ENCODE data around the gene GRWD1.
A peak's percentile ranks its signal among the peaks of the same experiment; 100 is the strongest.

GRWD1 gene

DNA sequence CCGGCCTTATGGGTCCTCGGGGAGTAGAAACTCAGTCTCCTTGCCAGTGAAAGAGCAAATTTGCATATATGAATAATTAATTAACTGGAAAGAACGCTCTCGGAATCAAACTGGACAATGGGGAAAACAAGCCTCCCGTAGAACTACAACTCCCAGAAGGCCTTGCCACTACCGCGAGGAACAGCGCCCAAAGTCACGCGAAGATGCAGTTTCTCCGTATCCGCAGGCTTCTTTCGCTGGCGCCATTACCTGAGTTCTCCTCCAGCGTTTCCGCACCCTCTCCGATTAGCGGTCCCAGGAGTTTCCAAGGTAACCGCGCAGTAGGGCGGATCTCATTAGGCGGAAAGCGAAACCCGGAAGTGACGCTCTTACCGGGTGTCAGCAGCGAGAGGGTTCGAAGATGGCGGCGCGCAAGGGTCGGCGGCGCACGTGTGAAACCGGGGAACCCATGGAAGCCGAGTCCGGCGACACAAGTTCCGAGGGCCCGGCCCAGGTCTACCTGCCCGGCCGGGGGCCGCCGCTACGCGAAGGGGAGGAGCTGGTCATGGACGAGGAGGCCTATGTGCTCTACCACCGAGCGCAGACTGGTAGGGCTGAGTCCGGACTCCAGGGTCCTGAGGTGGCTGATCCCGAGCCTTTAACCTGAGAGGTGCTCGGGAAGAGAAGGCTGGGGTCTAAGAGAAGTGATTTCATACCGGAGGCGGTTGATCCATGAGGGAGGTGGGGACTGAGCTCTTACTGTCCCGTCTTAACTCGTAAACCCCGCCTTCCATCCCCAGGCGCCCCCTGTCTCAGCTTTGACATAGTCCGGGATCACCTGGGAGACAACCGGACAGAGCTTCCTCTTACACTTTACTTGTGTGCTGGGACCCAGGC lies at the start of gene GRWD1:
GRWD1 (plus strand) TSS at position 378 of the 876 bp plus-strand sequence; CDS start at position 401, 23 bp downstream.
- DNase-seq = peak; percentile 96

DNA sequence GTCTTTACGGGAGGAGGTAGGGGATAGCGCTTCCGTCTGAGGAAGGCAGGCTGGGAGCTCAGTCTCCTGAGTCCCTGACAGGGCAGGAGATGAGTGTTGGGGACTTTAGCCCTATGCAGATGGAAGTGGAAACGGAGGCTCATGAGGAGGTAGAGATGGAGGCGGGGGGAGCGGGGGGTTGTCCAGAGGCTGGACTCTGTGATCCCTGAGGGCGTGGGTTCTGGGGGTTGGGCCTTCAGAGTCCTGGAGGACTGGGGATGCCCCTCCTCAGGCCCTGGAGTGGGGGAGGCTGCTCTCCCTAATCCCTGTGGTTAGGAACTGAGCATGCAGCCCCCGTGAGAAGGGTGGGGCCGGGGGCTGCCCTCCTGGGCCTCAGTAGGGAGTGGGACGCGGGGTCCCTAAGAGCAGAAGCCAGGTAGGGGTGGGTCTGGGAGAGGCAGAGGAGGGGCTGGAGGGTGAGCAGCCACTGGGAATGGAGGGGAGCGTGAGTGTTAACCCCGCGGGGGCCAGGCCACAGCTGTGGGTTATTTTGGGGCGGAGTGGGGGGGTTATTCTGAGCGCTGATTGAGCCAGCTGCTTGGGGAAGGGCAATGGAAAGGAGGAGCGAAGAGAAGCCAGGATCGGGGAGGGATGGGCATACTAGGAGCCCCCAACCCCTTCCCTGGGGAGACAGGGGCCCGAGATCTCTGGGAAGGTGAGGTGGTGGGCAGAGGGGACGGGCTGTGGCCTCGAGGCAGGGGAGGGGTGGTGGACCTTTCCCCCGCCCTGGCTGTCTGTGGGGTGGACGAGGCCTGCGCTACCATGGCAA lies 49.6 kb upstream of the GRWD1 start:
- no peak for DNase-seq

DNA sequence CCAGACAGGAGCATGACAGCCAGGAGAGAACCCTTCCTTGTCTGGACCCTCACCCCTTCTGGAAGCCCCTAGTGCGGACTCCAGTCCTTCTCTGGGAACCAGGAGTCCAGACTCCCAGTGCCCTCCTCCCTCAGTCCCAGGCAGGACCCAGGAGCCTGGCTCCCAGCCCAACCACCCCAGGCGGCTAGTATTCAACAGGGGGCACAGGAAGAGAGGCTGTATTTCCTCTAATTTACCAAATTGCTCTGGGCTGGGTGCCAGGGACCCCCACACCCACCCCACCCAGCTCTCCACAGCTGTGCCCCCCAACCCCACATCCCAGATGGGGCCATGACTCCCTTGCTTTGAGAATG lies 49.0 kb upstream of the GRWD1 start:
- DNase-seq = no peak

DNA sequence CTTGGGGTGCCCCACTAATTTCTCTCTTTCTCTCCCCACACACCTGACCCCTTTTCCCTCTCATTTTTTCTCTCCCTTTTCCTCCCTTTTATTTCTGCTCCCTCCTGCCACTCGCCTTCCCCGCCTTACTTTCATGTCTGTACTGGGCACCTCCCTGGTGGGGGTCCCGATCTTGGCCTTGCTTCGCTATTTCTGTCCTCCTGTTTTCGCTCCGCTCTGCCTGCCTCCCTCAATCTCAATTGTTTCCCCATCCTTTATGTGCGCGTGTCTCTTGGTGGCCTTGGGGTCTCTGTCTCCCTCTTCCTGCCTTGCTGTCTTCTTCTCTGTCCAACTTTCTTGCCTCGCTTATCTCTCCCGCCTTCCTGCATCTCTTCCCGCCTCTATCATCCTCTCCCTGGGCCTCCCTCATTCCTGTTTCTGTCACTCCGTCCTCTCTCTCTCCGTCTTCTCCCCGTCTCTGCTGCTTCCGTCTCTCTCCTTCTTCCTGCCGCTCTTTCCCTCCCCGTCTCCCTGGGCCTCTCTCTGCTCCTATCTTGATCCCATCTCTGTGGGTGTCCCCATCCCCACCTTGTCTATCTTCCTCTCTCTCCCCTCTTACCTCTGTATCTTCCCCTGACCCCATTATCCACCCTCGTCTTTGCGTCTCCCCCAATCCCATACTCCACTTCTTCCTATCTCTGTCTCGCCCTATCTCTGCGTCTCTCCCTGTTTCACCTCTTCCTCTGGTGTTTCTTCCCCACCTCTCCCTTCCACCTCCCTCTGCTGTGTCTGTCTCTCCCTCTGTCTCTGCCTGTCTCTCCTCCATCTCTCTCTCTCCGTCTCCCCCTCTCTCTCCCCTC lies 48.3 kb upstream of the GRWD1 start:
- no peak for DNase-seq

DNA sequence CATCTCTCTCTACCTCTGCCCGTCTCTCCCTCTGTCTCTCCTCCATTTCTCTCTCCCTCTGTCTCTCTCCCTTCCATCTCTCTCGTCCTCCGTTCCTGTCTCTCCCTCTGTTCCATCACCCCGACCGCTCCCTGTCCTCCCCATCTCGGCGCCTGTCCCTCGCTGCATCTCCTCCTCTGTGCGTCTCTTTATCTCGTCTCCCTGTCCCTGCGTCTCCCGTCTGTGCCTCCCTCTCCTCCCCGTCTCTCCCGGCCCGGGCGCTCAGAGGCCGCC lies 47.7 kb upstream of the GRWD1 start:
- DNase-seq = no peak

DNA sequence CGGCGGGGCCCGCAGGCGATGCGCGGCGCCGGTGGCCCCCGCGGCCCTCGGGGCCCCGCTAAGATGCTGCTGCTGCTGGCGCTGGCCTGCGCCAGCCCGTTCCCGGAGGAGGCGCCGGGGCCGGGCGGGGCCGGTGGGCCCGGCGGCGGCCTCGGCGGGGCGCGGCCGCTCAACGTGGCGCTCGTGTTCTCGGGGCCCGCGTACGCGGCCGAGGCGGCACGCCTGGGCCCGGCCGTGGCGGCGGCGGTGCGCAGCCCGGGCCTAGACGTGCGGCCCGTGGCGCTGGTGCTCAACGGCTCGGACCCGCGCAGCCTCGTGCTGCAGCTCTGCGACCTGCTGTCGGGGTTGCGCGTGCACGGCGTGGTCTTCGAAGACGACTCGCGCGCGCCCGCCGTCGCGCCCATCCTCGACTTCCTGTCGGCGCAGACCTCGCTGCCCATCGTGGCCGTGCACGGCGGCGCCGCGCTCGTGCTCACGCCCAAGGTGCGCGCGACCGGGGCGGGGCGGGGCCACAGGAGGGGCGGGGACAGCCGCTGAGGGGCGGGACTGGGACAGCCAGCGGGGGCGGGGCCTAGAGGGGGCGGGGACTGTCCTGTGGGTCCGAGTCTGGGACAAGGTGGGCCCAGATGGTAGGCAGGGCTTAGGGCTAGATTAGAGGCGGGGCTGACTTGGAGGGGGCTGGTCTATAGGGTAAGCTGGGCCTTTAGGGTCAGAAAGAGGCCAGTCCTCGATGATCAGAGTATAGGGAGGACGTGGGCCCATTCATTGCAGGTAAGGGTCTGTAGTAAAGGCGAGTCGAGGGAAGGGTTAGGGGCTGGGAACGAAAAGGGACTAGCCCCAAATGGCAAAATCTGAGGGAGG lies 47.2 kb upstream of the GRWD1 start:
- DNase-seq = no peak

DNA sequence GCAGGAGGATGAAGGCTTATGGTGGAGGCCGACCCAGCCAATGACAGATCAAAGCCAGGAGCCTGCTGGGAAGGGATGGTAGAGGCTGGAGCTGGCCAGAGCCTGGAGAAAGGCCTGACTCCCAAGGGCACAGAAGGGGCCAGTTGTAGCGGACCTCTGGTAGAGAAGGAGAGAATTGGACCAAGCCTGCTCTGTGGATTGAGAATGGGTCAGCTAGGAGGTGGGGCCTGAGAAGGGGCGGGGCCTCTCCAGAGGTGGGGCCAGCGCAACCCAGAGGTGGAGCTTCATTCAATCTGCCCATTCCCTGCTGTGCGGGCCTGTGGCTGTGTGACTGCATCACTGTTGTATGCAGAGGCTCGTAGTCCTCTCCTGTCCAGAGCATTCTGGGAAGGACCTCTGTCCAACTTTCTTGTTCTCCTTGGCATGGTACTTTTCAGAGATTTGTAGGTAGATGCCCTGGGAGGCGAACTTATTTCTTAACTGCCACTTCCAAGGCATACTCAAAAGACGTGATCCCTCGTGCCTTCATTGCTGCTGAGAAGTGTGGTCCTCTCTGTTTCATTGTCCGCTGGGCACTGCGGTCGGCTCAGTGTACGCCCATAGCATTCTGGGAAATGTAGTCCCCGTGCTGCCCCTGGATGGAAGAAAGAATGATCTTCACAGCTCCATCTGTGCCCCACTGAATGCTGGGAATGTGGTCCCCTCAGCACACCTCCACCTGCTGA lies 45.6 kb upstream of the GRWD1 start:
- no peak for DNase-seq

DNA sequence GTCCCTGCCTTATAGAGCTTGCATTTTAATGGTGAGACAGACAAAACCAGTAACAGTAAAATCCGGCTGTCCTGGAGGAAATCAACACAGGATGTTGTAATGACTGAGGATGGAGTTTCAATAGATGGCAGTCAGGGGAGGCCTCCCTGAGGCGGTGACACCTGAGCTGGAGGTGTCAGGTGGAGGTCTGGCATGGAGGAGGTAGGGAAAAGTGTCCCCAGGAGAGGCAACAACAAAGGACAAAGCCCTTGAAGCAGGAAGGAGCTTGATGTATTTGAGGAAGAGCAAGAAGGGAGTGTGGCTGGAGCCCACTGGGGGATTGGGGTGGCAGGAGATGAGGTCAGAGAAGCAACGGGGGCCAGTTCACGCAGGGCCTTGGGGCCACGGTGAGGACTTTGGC lies 44.5 kb upstream of the GRWD1 start:
- no peak for DNase-seq

DNA sequence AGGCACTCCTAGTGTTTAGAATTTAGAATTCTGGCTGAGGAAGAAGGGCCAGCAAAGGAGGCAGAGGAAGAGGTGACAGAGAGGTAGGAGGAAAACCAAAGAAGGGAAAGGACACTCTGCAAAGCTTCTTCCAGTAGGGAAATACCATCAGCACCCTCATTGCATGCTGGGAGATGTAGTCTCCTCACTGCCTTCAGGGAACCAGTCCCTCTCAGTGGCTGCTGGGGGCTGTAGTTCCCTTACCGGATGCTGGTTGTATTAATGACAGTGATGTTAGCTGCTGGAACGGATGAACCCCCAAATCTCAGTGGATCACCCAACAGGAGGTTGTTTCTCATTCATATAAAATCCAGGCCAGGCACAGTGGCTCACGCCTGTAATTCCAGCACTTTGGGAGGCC lies 42.2 kb upstream of the GRWD1 start:
- peak; percentile 27 for DNase-seq

DNA sequence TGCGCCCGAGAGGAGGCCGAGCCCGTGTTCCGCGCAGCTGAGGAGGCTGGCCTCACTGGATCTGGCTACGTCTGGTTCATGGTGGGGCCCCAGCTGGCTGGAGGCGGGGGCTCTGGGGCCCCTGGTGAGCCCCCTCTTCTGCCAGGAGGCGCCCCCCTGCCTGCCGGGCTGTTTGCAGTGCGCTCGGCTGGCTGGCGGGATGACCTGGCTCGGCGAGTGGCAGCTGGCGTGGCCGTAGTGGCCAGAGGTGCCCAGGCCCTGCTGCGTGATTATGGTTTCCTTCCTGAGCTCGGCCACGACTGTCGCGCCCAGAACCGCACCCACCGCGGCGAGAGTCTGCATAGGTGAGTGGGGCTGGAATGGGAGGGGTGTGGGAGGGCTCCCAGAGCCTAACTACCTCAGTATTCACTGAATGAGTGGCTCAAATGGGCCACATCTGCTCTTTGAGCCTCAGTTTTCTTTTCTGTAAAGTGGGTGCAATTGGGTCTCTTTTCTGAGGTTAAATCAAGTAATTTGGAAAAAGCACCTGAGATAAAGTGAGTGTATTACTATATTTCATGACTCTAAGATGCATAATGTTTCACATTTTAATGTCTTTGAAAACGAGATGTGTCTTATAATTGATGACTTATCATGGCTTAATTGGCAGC lies 40.6 kb upstream of the GRWD1 start:
- no peak for DNase-seq

DNA sequence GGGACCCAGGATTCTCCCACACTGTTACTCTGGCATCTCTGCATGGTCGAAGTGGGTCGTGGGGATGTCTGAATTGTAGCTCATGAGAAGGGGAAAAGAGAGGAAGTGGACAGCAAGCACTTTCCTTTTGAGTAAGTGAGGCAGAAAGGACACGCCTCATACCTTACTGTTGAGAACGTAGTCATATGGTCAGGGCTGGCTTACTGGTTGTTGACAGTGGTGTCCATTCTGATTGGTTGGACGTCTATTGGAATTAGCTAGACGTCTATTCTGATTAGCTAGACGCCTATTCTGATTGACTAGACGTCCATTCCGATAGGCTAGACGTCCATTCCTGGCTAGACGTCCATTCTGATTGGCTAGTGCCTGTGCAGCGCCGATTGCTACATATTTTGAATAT lies 39.9 kb upstream of the GRWD1 start:
- no peak for DNase-seq

DNA sequence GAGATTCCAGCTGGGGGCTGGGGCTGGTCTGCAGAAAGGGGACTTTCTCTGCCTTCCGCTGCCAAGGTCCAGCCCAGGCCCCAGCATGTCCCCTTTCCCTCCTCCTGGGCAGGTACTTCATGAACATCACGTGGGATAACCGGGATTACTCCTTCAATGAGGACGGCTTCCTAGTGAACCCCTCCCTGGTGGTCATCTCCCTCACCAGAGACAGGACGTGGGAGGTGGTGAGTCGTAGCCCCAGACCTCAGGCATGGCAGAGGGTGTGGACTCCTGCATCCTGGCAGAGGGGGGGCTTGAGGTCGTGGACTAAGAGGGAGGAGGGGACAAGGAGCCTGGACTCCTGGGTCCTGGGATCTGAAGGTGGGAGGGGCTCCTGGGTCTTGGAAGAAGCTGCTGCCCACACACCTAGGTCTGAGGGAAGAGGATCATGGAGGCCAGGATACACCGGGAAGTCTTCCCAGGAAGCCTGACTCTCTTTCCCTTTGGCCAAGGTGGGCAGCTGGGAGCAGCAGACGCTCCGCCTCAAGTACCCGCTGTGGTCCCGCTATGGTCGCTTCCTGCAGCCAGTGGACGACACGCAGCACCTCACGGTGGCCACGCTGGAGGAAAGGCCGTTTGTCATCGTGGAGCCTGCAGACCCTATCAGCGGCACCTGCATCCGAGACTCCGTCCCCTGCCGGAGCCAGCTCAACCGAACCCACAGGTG lies 31.8 kb upstream of the GRWD1 start:
- DNase-seq = no peak

DNA sequence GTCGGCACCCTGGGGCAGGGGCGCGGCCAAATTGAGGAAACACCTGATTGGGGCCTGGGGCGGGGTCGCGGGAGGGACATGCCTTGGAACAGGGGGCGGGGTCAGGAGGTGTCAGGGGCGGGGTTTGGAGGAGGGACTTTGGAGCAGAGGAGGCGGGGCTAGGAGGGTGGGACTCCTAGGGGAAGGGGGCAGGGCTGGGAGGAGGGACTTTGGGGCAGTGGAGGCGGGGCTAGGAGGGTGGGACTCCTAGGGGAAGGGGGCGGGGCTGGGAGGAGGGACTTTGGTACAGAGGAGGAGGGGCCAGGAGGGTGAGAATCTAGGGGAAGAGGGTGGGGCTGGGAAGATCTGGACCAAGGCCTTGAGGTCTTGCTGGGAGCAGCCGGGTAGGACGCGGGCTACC lies 30.4 kb upstream of the GRWD1 start:
- DNase-seq = no peak

DNA sequence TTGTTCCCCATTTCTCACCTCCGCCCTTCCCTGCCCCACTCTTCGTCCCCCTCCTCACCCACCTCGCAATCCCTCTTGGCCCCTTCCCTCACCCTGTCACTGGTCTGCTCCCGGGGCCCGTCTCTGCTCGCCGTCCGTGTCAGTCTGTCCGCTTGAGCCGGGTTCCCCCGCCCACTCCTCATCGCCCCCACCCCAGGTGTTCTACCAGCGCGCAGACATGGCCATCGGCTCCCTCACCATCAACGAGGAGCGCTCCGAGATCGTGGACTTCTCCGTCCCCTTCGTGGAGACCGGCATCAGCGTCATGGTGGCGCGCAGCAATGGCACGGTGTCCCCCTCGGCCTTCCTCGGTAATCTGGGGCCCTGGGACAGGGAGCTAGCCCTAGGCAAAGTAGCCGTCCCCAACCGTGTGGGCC lies 30.0 kb upstream of the GRWD1 start:
- no peak for DNase-seq

DNA sequence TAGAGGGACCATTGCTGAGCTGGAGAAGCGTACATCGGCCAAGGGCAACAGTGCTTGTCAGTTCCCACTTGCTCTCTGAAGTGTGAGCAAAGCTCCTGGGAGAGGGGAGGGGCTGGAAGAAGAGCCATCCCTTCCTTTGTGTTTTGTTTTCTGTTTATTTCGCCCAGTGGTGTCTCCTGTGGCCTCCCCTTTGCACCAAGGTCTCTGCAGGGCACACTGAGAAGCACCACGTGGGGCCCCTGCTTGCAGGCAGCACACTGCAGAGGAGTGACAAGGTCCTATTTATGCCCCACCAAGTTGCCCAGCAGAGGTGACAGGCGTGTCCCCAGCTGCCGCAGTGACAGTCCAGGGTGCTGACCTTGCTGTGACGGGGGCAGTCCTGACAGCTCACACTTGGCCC lies 28.4 kb upstream of the GRWD1 start:
- DNase-seq = no peak

DNA sequence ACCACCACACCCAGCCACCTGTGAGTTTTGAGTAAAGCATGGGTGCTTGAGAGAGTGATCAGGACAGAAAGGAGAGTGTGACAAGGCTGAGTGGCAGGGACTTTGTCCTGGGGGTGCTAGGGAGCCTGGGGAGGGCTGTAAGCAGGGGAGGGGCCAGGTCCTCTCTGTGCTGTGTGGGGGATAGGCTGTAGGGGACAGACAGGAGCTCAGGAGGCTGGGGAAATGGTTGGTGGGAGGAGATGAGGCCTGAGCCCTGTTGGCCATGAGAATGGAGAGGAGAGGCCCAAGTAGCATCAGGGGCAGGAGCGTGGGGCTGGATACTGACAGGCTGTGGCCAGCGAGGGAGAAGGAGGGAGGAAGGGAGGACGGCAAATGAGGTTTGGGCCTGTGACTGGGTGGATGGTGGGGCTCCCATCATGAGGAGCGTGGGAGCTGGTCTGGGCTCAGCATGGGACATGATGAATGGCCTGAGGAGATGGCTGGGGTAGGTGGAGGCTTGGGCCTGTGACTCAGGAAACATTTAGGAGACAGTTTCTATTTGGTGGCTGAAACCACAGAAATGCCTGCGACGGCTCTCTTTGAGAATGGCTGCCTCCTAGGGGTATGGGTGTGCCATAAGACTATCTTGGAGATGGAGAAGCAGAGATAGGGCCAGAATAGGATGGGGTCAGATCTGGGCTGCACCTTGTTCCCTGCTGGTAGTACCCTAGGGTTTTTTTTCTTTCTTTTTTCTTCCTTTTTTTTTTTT lies 27.3 kb upstream of the GRWD1 start:
- no peak for DNase-seq

DNA sequence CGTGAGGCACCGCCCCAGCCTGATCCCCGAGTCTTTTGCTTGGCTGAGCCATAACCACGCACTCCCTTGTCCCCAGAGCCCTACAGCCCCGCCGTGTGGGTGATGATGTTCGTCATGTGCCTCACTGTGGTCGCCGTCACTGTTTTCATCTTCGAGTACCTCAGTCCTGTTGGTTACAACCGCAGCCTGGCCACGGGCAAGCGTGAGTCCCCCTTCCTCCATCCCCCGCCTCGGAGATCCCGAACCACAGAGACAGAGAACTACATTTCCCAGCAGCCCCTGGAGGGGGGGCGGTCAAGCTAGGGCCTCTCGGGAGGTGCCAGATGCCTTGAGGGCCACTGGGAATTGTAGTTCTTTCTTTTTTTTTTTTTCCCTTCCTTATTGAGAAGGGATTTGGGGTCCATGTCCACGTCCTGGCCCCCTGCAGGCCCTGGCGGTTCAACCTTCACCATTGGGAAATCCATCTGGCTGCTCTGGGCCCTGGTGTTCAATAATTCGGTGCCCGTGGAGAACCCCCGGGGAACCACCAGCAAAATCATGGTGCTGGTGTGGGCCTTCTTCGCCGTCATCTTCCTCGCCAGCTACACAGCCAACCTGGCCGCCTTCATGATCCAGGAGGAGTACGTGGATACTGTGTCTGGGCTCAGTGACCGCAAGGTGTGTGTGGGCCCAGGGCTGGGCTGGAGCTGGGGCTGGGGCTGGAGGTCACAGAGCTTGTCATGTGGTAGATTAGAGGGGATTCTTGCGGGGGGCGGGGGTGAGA lies 26.4 kb upstream of the GRWD1 start:
- DNase-seq = no peak

DNA sequence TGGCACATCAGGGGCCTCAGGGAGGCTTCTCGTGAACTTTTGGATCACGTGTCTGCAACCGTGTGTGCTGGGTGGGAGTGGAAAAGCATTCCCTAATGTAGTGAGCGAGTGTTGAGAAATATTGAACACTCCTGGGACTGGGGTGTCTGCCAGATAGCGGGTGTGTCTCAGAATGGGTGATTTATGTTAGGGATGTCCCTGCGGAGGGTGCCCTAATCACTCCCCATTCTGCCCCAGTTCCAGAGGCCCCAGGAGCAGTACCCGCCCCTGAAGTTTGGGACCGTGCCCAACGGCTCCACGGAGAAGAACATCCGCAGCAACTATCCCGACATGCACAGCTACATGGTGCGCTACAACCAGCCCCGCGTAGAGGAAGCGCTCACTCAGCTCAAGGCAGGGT lies 24.2 kb upstream of the GRWD1 start:
- no peak for DNase-seq

DNA sequence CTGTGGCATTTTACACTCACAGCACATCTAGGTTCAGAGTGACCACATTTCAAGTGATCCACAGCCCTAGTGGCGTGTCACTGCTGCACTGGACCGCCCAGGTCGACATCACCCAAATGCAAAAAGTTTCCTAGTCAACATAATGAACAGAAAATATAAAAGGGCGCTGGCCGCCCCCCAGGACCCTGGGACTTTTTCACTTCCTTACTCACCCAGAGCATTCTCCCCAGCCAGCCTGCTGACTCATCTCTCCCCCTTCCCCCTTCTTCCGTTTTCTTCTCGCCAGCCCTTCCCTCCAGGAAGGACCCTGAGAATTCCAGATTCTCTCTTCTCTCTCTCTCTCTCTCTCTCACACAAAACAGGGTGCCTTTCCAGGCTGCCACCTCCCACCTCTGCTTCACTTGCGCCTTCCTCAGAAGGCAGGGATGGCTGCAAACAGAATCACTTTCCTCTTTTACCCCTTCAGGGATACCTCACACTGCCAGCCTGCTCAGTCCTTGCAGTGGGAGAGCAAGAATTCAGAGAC lies 21.0 kb upstream of the GRWD1 start:
- DNase-seq = peak; percentile 52
